OCI-LY1 (cell line): ENCODE results near the gene DHDH.
A peak's percentile ranks its signal among the peaks of the same experiment; 100 is the strongest.

Experiments used
- H2AFZ ChIP-seq: fragments of 200-600 bp; sonication (generic), shearing (Covaris generic); 2 replicates; pipeline ENCODE4 v1.6.0; 2014; ENCODE audit warnings: antibody characterized with exemption, mild to moderate bottlenecking, low read length
- H3F3A ChIP-seq: fragments of 200-600 bp; sonication (generic), shearing (Covaris generic); 2 replicates; pipeline ENCODE4 v1.6.0; 2014; ENCODE audit warnings: mild to moderate bottlenecking, antibody characterized with exemption, low read length, moderate library complexity; ENCODE audit not compliant: insufficient read depth
- H3K27ac ChIP-seq: fragments of 200-600 bp; sonication (generic); 2 replicates; pipeline ENCODE4 v1.5.1; 2014; ENCODE audit warnings: low read length, mixed run types, mild to moderate bottlenecking, low read depth; ENCODE audit not compliant: poor library complexity, severe bottlenecking
- H3K27me3 ChIP-seq: fragments of 200-600 bp; sonication (generic); 2 replicates; pipeline ENCODE4 v1.6.0; 2014; ENCODE audit warnings: antibody characterized with exemption, mild to moderate bottlenecking, low read length, moderate library complexity; ENCODE audit not compliant: insufficient read depth
- H3K36me3 ChIP-seq: fragments of 200-600 bp; sonication (generic); 2 replicates; pipeline ENCODE4 v1.6.1; 2014; ENCODE audit warnings: mild to moderate bottlenecking, antibody characterized with exemption, low read length, moderate library complexity, mixed read lengths; ENCODE audit not compliant: insufficient read depth
- H3K4me1 ChIP-seq: fragments of 200-600 bp; sonication (generic); 2 replicates; pipeline ENCODE4 v1.5.1; 2014; ENCODE audit warnings: mild to moderate bottlenecking, low read length, moderate library complexity; ENCODE audit not compliant: insufficient read depth, severe bottlenecking
- H3K4me2 ChIP-seq: fragments of 200-600 bp; sonication (generic), shearing (Covaris generic); 2 replicates; pipeline ENCODE4 v1.6.1; 2014; ENCODE audit warnings: low read length
- H3K4me3 ChIP-seq: fragments of 200-600 bp; sonication (generic); 2 replicates; pipeline ENCODE4 v1.5.1; 2014; ENCODE audit warnings: low read length, low read depth, mild to moderate bottlenecking, mixed read lengths; ENCODE audit not compliant: poor library complexity, severe bottlenecking
- H3K79me2 ChIP-seq: fragments of 200-600 bp; shearing (Covaris generic); 2 replicates; pipeline ENCODE4 v1.6.1; 2016; ENCODE audit warnings: mixed run types, low read length, mixed read lengths; ENCODE audit not compliant: insufficient read depth
- H3K9ac ChIP-seq: fragments of 200-600 bp; sonication (generic), shearing (Covaris generic); 2 replicates; pipeline ENCODE4 v1.6.1; 2014; ENCODE audit warnings: mild to moderate bottlenecking, low read length, mixed read lengths
- H3K9me2 ChIP-seq: fragments of 200-600 bp; sonication (generic), shearing (Covaris generic); 2 replicates; pipeline ENCODE4 v1.6.1; 2014; ENCODE audit warnings: low read depth, mild to moderate bottlenecking, low read length, mixed read lengths
- H3K9me3 ChIP-seq: fragments of 200-600 bp; shearing (Covaris generic); 2 replicates; pipeline ENCODE4 v1.6.1; 2014; ENCODE audit warnings: low read length, mixed read lengths
- H4K20me1 ChIP-seq: fragments of 200-600 bp; sonication (generic), shearing (Covaris generic); 2 replicates; pipeline ENCODE4 v1.6.0; 2016; ENCODE audit warnings: mild to moderate bottlenecking, low read length; ENCODE audit not compliant: insufficient read depth
- CTCF ChIP-seq: fragments of 200-600 bp; sonication (generic), shearing (Covaris generic); IDR thresholded peaks from 2 replicates; pipeline ENCODE4 v1.5.1; 2017; ENCODE audit warnings: mild to moderate bottlenecking, antibody characterized with exemption, low read length, moderate library complexity, mixed read lengths
- EZH2 ChIP-seq: fragments of 200-600 bp; sonication (generic), shearing (Covaris generic); IDR thresholded peaks from 2 replicates; pipeline ENCODE4 v1.8.0; 2017; ENCODE audit warnings: borderline replicate concordance, mixed run types, mild to moderate bottlenecking, antibody characterized with exemption, low read length, moderate library complexity, mixed read lengths

Gene DHDH

GRCh38 chr19:48985711-48986110 lies 52.2 kb downstream of the DHDH start:
- no peaks in the 10 kb centered on the region for H3K27me3 ChIP-seq
- no peaks in the 10 kb centered on the region for H3K9me2 ChIP-seq
- H2AFZ ChIP-seq, result no peak overlapping the region
- no peaks in the 10 kb centered on the region for H3F3A ChIP-seq
- H3K9me3 ChIP-seq, result no peaks in the 10 kb centered on the region
- no peak for TF ChIP-seq EZH2
- TF ChIP-seq CTCF, result no peak
- H3K4me2 ChIP-seq, result no peak overlapping the region
- H3K27ac ChIP-seq, result no peak overlapping the region
- H3K4me1 ChIP-seq, result peaks cover 14% of the 10 kb centered on the region
- H3K9ac ChIP-seq, result no peak overlapping the region
- H3K36me3 ChIP-seq, result peaks cover 46% of the 10 kb centered on the region
- H3K79me2 ChIP-seq, result no peaks in the 10 kb centered on the region
- H4K20me1 ChIP-seq, result no peaks in the 10 kb centered on the region
- H3K4me3 ChIP-seq, result no peak overlapping the region

GRCh38 chr19:48986211-48986610 lies 52.7 kb downstream of the DHDH start:
- Histone ChIP-seq H3K36me3 (peaks cover 46% of the 10 kb centered on the region), H3K9me3 (no peaks in the 10 kb centered on the region), H3K27me3 (no peaks in the 10 kb centered on the region), H3K27ac (no peak overlapping the region), H3K4me3 (no peak overlapping the region), H4K20me1 (no peaks in the 10 kb centered on the region), H3K4me2 (no peak overlapping the region), H3F3A (no peaks in the 10 kb centered on the region), H3K9ac (no peak overlapping the region), H3K4me1 (peaks cover 14% of the 10 kb centered on the region), H2AFZ (no peak overlapping the region), H3K9me2 (no peaks in the 10 kb centered on the region), H3K79me2 (no peaks in the 10 kb centered on the region)
- TF ChIP-seq CTCF, result no peak
- no peak for TF ChIP-seq EZH2

DNA sequence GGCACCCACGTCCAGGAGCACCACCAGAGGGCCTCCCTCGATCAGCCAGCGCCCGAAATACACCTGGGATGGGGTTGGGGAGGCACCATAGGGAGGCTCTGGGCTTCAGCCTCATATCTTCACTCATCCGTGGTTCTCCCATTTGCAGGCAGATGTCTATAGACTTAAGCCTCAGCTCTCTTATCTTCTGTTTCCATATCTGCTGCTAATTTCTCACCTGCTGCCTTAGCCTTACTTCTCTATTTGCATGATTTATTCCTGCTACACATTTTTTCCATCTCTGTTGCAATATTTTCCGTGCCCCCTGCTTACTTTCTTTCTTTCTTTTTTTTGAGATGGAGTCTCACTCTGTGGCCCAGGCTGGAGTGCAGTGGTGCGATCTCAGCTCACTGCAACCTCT lies 53.8 kb downstream of the DHDH start:
- H3K36me3 ChIP-seq, result peaks cover 46% of the 10 kb centered on the region
- peaks cover 24% of the 10 kb centered on the region for H3K4me1 ChIP-seq
- H3K9me3 ChIP-seq, result no peaks in the 10 kb centered on the region
- H3K27ac ChIP-seq, result peak overlapping the region; percentile 70
- no peaks in the 10 kb centered on the region for H3F3A ChIP-seq
- H3K4me3 ChIP-seq, result no peak overlapping the region
- no peaks in the 10 kb centered on the region for H3K27me3 ChIP-seq
- H4K20me1 ChIP-seq, result no peaks in the 10 kb centered on the region
- H3K79me2 ChIP-seq, result 0 out of 2 replicates have a peak, but pooled peaks cover 4% of the 10 kb centered on the region
- no peaks in the 10 kb centered on the region for H3K9me2 ChIP-seq
- H3K4me2 ChIP-seq, result no peak overlapping the region
- no peak overlapping the region for H3K9ac ChIP-seq
- H2AFZ ChIP-seq, result no peak overlapping the region
- TF ChIP-seq EZH2 (no peak), CTCF (peak; percentile 27; the same call in 1 of the 2 replicates)
